MM.1S (cell line): Measurements from ENCODE around the gene SCGB2B2.

Experiments used
- EZH2 ChIP-seq: fragments of 300-600 bp; sonication (generic); optimal IDR thresholded peaks from 2 replicates; pipeline ENCODE3; 2017; ENCODE audit warnings: low read depth, mild to moderate bottlenecking, antibody characterized with exemption, low read length, mixed read lengths
- EZH2phosphoT487 ChIP-seq: fragments of 300-600 bp; sonication (generic); IDR thresholded peaks from 2 replicates; pipeline ENCODE4 v1.6.1; 2018; ENCODE audit warnings: antibody characterized with exemption, low read length
- TF ChIP-seq, protein P1 (sequence below): fragments of 300-600 bp; sonication (generic); IDR thresholded peaks from 2 replicates; pipeline ENCODE4 v1.5.1; 2016; ENCODE audit warnings: antibody characterized with exemption, low read length, mixed read lengths

- TF ChIP-seq, protein P1, sequence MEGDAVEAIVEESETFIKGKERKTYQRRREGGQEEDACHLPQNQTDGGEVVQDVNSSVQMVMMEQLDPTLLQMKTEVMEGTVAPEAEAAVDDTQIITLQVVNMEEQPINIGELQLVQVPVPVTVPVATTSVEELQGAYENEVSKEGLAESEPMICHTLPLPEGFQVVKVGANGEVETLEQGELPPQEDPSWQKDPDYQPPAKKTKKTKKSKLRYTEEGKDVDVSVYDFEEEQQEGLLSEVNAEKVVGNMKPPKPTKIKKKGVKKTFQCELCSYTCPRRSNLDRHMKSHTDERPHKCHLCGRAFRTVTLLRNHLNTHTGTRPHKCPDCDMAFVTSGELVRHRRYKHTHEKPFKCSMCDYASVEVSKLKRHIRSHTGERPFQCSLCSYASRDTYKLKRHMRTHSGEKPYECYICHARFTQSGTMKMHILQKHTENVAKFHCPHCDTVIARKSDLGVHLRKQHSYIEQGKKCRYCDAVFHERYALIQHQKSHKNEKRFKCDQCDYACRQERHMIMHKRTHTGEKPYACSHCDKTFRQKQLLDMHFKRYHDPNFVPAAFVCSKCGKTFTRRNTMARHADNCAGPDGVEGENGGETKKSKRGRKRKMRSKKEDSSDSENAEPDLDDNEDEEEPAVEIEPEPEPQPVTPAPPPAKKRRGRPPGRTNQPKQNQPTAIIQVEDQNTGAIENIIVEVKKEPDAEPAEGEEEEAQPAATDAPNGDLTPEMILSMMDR = no peak
- TF ChIP-seq EZH2 (no peak), EZH2phosphoT487 (no peak)
Measured at GRCh38 chr19:34669305-34669704, 7.7 kb downstream of the SCGB2B2 start.
